Esophagus squamous epithelium (tissue), 5 donors: ENCODE data around the gene UBE2R2. TPM values are rescaled to one million over a fixed set of nuclear protein-coding genes. Genes with fewer than 3 reads are reported as not detected.

Source experiments
- DNase-seq: peaks from one replicate; lab custom pipeline; 2025; lab: John Stamatoyannopoulos, UW
- H3K27ac ChIP-seq, 4 donors: fragments of 200-600 bp; sonication (generic); one replicate each; pipeline ENCODE4 v1.5.1; 2016 to 2019; ENCODE audit warnings: mild to moderate bottlenecking in 1 of 4
- H3K27me3 ChIP-seq, 4 donors: fragments of 200-600 bp; sonication (generic); 1 replicate in 3 of 4; 2 replicates in 1 of 4; pipeline versions ENCODE4 v1.5.1 to v1.6.0; 2017 to 2021; ENCODE audit warnings: antibody characterized with exemption in 1 of 4
- H3K36me3 ChIP-seq, 3 donors: fragments of 200-600 bp; sonication (generic); one replicate each; pipeline ENCODE4 v1.5.1; 2016 to 2019
- H3K4me1 ChIP-seq, 3 donors: fragments of 200-600 bp; sonication (generic); one replicate each; pipeline ENCODE4 v1.5.1; 2017 to 2019
- H3K4me3 ChIP-seq, 4 donors: fragments of 200-600 bp; sonication (generic); 1 replicate in 3 of 4; 2 replicates in 1 of 4; pipeline ENCODE4 v1.5.1; 2016 to 2019; ENCODE audit warnings: mild to moderate bottlenecking in 2 of 4, moderate library complexity in 1 of 4
- H3K9me3 ChIP-seq, 3 donors: fragments of 200-600 bp; sonication (generic); one replicate each; pipeline ENCODE4 v1.5.1; 2016 to 2019
- POLR2A ChIP-seq, 4 donors: fragments of 450-650 bp; IDR thresholded peaks; one replicate each; pipeline ENCODE4 v1.6.1; 2017; ENCODE audit warnings: antibody characterized with exemption in 4 of 4, mild to moderate bottlenecking in 4 of 4, moderate library complexity in 3 of 4
- WGBS, 2 donors: methylation state at CpG; one replicate each; pipeline ENCODE4 v1.1.5; 2018; 5-methylcytosine and 5-hydroxymethylcytosine counted together
- intact Hi-C: fragments of 100-400 bp; cut with DNase I; formaldehyde crosslinking; loops from one replicate; pipeline ENCODE4 v1.15.0; 2022
- total RNA-seq, 4 donors: library from RNA; depleted of rRNA; stranded (reverse); fragments of >200 nt; gene quantifications; one replicate each; pipeline ENCODE4 v1.1.0, GENCODE V29; 2016
- TF ChIP-seq, protein P1 (sequence below), 6 experiments: fragments of 450-650 bp in 4 of 6; fragments of 200-600 bp in 2 of 6; sonication (generic) in 2 of 6; IDR thresholded peaks; one replicate each; pipeline ENCODE4 v1.5.1; 2016 to 2019; ENCODE audit warnings: antibody characterized with exemption in 6 of 6, mild to moderate bottlenecking in 4 of 6, moderate library complexity in 4 of 6
- donor health status: DM: yes; HTN: yes; CAD: no.

The UBE2R2 gene
- total RNA-seq, 4 donors from 2014 or later: 14.3 to 19.1 (median 16.7) TPM

DNA sequence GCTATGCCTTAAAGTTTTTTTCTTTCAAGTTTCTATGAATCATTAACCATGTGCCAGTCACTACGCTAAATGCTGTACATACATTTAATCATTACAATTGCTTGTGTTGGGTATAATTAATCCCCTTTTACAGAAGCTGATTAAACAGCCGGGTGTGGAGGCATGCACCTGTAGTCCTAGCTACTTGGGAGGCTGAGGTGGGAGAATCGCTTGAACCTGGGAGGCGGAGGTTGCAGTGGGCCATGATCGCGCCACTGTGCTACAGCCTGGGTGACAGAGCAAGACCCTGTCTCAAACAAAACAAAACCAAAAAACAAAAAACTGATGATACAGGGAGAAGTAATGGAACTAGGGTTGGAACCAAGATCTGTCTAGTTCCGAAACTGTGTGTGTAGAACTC lies 1.2 kb upstream of the UBE2R2 start:
- no peak for TF ChIP-seq POLR2A (IDR thresholded peaks at IDR 0.05)
- TF ChIP-seq, protein P1, sequence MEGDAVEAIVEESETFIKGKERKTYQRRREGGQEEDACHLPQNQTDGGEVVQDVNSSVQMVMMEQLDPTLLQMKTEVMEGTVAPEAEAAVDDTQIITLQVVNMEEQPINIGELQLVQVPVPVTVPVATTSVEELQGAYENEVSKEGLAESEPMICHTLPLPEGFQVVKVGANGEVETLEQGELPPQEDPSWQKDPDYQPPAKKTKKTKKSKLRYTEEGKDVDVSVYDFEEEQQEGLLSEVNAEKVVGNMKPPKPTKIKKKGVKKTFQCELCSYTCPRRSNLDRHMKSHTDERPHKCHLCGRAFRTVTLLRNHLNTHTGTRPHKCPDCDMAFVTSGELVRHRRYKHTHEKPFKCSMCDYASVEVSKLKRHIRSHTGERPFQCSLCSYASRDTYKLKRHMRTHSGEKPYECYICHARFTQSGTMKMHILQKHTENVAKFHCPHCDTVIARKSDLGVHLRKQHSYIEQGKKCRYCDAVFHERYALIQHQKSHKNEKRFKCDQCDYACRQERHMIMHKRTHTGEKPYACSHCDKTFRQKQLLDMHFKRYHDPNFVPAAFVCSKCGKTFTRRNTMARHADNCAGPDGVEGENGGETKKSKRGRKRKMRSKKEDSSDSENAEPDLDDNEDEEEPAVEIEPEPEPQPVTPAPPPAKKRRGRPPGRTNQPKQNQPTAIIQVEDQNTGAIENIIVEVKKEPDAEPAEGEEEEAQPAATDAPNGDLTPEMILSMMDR (IDR thresholded peaks at IDR 0.05): no peak

GRCh38 chr9:33817327-33818166 lies 587 bp downstream of the UBE2R2 start:
- no peak for DNase-seq
- WGBS, 2 donors: 0% methylated on average over 1 of the region's 81 CpGs; no CpG with 5 or more reads in 1 of the 2 donors
- Histone ChIP-seq H3K4me1 (peaks cover 26 to 79% (median 44%) of the 10 kb centered on the region in 3 donors), H3K27me3 (no peaks in the 10 kb centered on the region), H3K4me3 (peak overlapping the region; percentile 70 to 98 (median 94)), H3K36me3 (no peaks in the 10 kb centered on the region), H3K27ac (peak overlapping the region; percentile 96 to 100 (median 98)), H3K9me3 (no peaks in the 10 kb centered on the region)
- peak in 2 of 4 donors; percentile 7 to 59 for TF ChIP-seq POLR2A (IDR thresholded peaks at IDR 0.05)
- TF ChIP-seq, protein P1 (IDR thresholded peaks at IDR 0.05): peak in 3 of 6 experiments; percentile 22 to 32 (median 29)
- intact Hi-C loops: no loop called here

More for the DNA sequence above, 1.2 kb upstream of the UBE2R2 start:
- H3K36me3 ChIP-seq: no peaks in the 10 kb centered on the region
- peak overlapping the region in 2 of 4 donors; percentile 94 to 95 for H3K4me3 ChIP-seq
- peak overlapping the region; percentile 96 to 100 (median 98) for H3K27ac ChIP-seq
- 86 to 95% methylated on average over 6 to 7 of the region's 7 CpGs for WGBS, 2 donors
- no peak for DNase-seq
- no peaks in the 10 kb centered on the region for H3K9me3 ChIP-seq
- H3K27me3 ChIP-seq: no peaks in the 10 kb centered on the region
- intact Hi-C loops: no loop called here
- H3K4me1 ChIP-seq: peaks cover 26 to 61% (median 41%) of the 10 kb centered on the region in 3 donors

- peak overlapping the region; percentile 70 to 98 (median 94) for H3K4me3 ChIP-seq
- no peaks in the 10 kb centered on the region for H3K27me3 ChIP-seq
- WGBS, 2 donors: 0% methylated on average over 6 to 9 of the region's 18 CpGs
- intact Hi-C loops: no loop called here
- no peaks in the 10 kb centered on the region for H3K36me3 ChIP-seq
- TF ChIP-seq POLR2A (IDR thresholded peaks at IDR 0.05): no peak
- TF ChIP-seq, protein P1 (IDR thresholded peaks at IDR 0.05): no peak
- H3K4me1 ChIP-seq: peaks cover 26 to 82% (median 43%) of the 10 kb centered on the region in 3 donors
- DNase-seq: no peak
- H3K27ac ChIP-seq: peak overlapping the region; percentile 96 to 100 (median 98)
- no peaks in the 10 kb centered on the region for H3K9me3 ChIP-seq
These were observed 1.3 kb downstream of the UBE2R2 start for GRCh38 chr9:33818167-33818846.

GRCh38 chr9:33818847-33819500 lies 2.0 kb downstream of the UBE2R2 start:
- no peak for DNase-seq

More at GRCh38 chr9:33818847-33819500, 2.0 kb downstream of the UBE2R2 start:
- peak overlapping the region; percentile 70 to 98 (median 94) for H3K4me3 ChIP-seq
- H3K9me3 ChIP-seq: no peaks in the 10 kb centered on the region
- peaks cover 0 to 2% (median 0%) of the 10 kb centered on the region in 3 donors for H3K36me3 ChIP-seq
- peak overlapping the region; percentile 96 to 100 (median 98) for H3K27ac ChIP-seq
- intact Hi-C loops: no loop called here
- H3K4me1 ChIP-seq: peaks cover 26 to 80% (median 37%) of the 10 kb centered on the region in 3 donors
- WGBS, 2 donors: 18 to 22% methylated on average over 4 of the region's 4 CpGs
- TF ChIP-seq, protein P1 (IDR thresholded peaks at IDR 0.05): no peak
- no peaks in the 10 kb centered on the region for H3K27me3 ChIP-seq
